HCT116 (cell line): ENCODE measurements around the gene BCL6. TPM values are rescaled to one million over a fixed set of nuclear protein-coding genes. Genes with fewer than 3 reads are reported as not detected.

Experiments
- CBX3 ChIP-seq: IDR thresholded peaks from 2 replicates; pipeline ENCODE4 v1.6.1; 2012; ENCODE audit warnings: low read depth
- CEBPB ChIP-seq: IDR thresholded peaks from 2 replicates; pipeline ENCODE4 v1.6.1; 2012; ENCODE audit warnings: low read depth
- EZH2 ChIP-seq: fragments of 200-600 bp; sonication (generic); IDR thresholded peaks from 2 replicates; pipeline ENCODE4 v1.6.1; 2017; ENCODE audit warnings: antibody characterized with exemption, mixed run types
- EZH2phosphoT487 ChIP-seq: fragments of 200-600 bp; IDR thresholded peaks from 2 replicates; pipeline ENCODE4 v1.6.1; 2018; ENCODE audit warnings: antibody characterized with exemption, borderline replicate concordance
- POLR2A ChIP-seq: IDR thresholded peaks from 2 replicates; pipeline ENCODE4 v1.7.0; 2011; ENCODE audit warnings: borderline replicate concordance; ENCODE audit not compliant: insufficient read depth, insufficient read length; ENCODE audit errors: extremely low read depth
- POLR2AphosphoS5 ChIP-seq: IDR thresholded peaks from 2 replicates; pipeline ENCODE4 v1.6.1; 2011; ENCODE audit warnings: mild to moderate bottlenecking, low read depth, low read length, moderate library complexity
- REST ChIP-seq: IDR thresholded peaks from 2 replicates; pipeline ENCODE4 v1.6.1; 2012; ENCODE audit warnings: low read depth
- SIN3A ChIP-seq: IDR thresholded peaks from 2 replicates; pipeline ENCODE4 v1.6.1; 2012; ENCODE audit warnings: low read depth
- SRF ChIP-seq: IDR thresholded peaks from 2 replicates; pipeline ENCODE4 v1.6.1; 2012; ENCODE audit warnings: low read depth
- ZNF274 ChIP-seq: fragments of 200-500 bp; sonication (Bioruptor generic); IDR thresholded peaks from 2 replicates; pipeline ENCODE4 v1.6.1; 2014; ENCODE audit warnings: mild to moderate bottlenecking, low read depth, low read length, inconsistent platforms
- total RNA-seq: library from RNA; stranded (reverse); gene quantifications from one replicate; pipeline ENCODE4 v1.2.1, GENCODE V29; 2021; ENCODE audit not compliant: unreplicated experiment

The BCL6 gene
- total RNA-seq, 1 experiment from 2014 or later: 17.5 TPM

DNA sequence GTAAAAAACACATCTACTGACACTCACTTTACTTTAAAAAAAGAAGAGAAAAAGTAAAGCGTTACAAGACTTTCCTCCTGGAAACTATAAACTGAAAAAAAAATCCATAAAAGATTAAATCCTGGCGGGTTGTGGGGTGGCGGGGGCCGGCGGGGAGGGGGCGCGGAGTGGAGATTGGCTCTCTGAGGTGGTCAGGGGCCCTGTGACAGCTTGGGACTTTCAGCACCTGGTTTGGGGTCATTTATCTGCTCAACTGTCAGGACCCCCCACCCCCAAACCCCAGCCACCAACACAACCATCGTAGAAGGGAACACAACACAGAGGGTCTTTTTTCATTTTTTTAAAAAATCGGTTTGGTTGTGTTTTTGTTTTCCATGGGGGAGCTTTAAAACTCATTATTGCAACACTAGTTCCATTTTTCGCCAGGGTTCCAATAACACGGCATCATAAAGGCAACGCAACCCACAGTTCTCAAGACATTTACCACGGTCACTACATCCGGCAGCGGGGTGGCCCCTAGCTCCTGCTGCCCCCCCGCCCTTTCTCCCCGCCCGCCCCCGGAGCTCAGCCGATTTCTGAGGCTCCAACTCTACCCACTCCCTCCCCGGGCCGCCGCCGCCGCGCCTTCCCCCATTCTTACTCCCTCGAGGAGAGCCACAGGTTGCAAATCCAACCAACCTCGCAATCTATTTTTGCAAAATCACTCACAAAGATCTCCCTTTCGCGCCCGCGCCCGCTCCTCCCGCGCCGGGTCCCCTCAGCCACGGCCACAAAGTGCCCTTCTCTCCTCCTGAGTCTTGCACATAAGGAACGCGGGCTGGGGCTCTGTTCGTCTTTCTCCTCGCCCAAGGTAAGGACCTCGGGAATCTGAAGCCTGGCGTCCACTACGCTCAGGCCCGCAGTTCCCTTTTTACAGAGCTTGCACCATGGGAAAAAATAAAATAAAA lies 1.8 kb downstream of the BCL6 start (continued):
- no peak for TF ChIP-seq EZH2
- no peak for TF ChIP-seq SRF
- TF ChIP-seq ZNF274: no peak
- no peak for TF ChIP-seq SIN3A
- TF ChIP-seq POLR2A: no peak
- no peak for TF ChIP-seq REST
- TF ChIP-seq CBX3: no peak
- TF ChIP-seq EZH2phosphoT487: no peak
- TF ChIP-seq POLR2AphosphoS5: no peak
- no peak for TF ChIP-seq CEBPB
